HG03045 (cell line): Measurements from ENCODE around the gene PANK4.

ENCODE experiments used
- ATAC-seq: cut with Tn5 transposase; IDR thresholded peaks from one replicate; pipeline ENCODE4 v1.9.1; 2021; ENCODE audit warnings: mild to moderate bottlenecking, moderate library complexity; ENCODE audit not compliant: unreplicated experiment

Gene PANK4

DNA sequence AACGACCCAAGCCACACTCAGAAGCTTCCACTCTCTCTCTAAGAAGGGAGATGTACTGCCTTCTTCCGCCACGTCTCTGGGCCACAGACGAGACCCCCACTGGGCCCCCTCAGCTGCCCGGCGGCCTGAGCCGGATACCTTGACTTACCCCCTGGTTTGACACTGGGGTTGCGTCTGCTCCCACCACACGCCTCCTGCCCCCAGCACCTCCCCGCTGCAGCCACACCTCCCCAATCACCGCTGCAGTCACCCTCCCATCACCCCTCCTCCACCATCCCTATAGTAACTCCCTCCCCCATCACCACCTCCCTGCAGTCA is 10.7 kb downstream of the PANK4 start:
- ATAC-seq, result no peak

DNA sequence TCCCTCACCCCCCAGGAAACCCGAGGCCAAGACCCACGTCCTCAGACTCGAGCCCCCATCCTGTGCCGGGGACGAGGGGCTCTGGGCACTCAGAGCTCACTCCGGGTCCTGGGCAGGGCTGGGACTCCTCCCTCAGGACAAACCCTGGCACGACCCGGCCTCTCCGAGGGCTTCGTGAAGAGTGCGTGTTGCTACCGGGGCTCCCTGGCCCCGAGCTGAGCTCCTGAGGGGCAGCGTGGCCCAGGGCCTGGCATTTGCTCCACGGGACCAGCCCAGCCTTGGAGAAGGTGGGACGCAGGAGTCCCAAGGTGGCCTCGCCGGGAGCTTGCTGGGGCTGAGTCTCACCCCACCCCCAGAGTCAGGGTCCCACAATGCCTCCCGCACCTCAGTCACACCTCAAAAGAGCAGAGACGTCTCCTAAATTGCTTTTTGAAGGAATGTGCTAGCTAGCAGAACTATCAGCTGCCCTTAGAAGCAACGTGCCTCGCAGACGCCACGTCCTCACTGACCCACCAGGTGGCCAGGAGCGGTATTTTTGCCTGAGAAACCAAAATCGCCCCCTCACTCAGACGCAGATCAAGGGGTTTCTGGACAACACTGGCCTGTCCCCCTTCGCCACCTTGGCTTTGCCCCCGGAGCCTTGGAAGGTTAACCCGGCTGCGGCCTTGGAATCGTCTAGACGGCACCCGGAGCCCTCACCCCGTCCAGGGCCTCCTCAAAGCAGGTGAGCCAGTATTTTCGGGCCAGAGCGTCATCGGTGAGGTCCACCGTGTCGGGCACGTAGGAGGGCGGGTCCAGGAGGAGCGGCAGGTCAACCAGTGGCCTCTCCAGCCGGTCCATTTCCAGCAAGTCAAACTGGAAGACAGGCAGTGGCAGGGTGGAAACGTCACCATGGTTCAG is 11.3 kb downstream of the PANK4 start:
- no peak for ATAC-seq

DNA sequence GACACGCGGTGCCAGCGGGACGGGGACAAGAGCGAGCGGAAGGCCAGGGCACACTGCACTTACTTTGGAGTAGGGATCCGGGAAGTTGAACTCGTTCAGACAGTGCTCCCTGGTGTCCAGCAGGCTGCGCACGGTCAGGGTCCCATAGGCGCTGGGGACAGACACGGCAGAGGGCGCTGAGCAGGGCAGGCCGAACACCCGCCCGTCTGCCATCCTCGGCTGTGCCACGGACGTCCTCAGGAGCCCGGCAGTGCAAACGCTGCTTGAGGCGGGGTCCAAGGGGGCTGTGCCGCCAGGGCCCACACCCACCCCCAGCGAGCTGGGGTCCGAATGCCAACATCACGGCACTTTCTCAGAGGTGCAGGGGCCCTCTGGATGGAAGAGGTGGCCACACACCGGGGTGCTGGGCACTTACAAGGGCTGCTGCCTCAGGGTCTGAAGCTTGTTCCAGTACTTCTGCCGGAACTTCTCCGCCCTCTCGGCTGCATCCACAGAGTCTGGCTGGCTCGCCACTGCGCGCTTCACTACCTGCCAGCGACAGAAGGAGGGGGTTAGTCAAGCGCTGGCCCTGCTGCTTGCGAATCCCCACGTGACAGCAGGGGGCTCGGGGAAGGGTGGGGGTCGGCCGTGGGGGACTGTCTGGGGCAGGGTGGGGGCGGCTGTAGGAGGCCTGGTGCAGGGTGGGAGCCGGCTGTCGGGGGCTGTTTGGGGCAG is 12.3 kb downstream of the PANK4 start:
- ATAC-seq, result no peak

- ATAC-seq, result no peak
These were observed 13.5 kb downstream of the PANK4 start for GRCh38 chr1:2512862-2513421.

DNA sequence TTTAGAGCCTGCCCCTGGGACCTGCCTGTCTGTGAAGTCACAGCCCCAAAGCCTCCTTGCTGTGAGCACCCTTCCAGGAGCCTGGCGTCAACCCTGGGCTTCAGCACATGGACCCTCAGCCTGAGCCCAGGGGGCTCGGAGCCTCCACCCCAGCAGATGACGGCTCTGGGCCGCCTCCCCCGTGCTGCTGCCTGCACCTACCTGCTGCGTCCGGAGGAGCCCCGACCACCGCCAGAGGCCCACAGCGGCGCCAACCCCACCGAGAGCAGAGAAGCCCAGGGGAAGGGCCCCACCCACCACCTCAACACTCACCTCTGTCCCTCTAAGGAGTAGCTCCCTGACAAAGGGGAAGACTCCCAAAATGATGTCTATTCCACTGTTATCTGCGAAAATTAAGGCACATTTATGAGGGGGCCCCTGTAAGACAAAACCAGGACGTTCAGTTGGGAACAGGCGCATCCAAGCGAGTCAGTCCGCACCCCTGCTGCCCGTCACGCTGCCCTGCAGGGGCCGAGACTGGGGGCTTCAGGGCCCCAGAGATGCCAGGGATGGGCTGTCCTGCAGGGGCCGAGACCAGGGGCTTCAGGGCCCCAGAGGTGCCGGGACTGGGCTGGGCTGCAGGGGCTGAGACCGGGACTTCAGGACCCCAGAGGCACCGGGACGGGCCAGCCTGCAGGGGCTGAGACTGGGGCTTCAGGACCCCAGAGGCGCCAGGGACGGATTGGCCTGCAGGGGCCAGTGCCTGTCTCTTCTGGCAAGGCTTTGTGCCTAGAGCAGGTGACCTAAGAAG is 15.8 kb downstream of the PANK4 start:
- ATAC-seq, result no peak

DNA sequence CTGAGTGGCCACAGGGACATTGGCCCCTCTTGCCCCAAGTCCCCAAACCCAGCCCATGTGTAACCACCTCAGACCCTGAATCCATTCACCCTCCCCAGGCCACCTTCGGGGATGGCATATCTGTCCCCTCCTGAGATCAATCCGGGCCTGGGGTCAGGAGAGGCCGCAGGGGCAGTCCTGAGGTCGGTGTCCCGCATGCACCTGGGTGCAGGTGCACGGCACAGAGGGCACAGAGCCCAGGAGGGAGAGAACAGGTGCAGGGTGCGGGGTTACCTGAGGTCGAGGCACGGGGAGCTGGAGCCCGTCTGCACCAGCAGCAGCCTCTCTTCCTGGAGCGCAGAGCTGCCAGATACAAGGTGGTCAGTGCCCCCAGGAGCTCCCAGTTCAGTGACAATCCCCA is 16.8 kb downstream of the PANK4 start:
- ATAC-seq, result no peak

- no peak for ATAC-seq
These were observed 17.6 kb downstream of the PANK4 start for GRCh38 chr1:2508751-2509150.

- ATAC-seq, result no peak
These were observed 18.2 kb downstream of the PANK4 start for GRCh38 chr1:2508180-2508579.

DNA sequence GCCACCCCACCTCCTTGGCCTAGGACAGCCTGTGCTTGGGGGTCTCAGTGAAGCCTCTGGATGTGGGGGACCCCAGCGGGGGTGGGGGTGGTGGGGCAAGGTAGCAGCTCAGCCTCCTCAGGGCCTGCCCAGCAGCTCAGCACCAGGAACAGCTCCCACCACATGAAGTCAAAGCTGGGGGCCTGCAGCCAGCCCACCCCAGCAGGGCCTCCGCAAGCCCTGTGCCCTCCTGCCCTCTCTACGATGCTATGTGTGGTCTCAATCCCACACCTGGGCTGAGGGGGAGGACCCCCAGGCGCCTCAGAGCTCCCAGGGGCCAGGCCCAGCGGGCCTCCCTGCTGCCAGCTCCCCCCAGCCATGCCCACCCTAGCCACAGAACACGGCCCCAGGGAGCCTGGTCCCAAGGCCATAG is 18.6 kb downstream of the PANK4 start:
- no peak for ATAC-seq

GRCh38 chr1:2506901-2507565 is 19.4 kb downstream of the PANK4 start:
- no peak for ATAC-seq

GRCh38 chr1:2506007-2506860 is 20.2 kb downstream of the PANK4 start:
- no peak for ATAC-seq

DNA sequence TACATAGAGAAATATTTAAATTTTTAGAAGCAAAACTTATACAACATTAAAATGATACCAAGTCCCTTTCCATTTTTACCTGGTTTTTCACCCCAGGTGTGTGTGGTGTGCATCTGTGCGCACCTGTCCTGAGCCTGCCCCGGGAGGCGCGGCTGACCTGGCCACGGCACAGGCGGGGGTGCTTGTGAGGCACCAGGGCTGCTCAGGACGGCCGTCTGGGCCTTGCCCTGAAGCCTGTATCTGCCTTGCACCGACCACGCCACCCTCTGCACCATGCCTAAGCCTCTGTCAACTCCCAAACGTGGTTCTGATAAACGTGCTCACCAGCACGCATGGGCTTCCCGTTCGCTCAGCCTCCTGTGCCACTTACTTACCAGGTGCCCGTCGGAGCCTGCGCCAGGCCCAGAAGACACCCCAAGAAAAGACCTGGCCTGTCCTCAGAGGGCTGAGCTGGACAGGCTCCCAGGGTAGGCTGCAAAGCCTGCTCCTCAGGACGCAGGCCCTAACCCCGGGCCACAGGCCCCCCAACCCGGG is 20.9 kb downstream of the PANK4 start:
- ATAC-seq, result no peak

GRCh38 chr1:2504949-2505272 is 21.5 kb downstream of the PANK4 start:
- no peak for ATAC-seq

DNA sequence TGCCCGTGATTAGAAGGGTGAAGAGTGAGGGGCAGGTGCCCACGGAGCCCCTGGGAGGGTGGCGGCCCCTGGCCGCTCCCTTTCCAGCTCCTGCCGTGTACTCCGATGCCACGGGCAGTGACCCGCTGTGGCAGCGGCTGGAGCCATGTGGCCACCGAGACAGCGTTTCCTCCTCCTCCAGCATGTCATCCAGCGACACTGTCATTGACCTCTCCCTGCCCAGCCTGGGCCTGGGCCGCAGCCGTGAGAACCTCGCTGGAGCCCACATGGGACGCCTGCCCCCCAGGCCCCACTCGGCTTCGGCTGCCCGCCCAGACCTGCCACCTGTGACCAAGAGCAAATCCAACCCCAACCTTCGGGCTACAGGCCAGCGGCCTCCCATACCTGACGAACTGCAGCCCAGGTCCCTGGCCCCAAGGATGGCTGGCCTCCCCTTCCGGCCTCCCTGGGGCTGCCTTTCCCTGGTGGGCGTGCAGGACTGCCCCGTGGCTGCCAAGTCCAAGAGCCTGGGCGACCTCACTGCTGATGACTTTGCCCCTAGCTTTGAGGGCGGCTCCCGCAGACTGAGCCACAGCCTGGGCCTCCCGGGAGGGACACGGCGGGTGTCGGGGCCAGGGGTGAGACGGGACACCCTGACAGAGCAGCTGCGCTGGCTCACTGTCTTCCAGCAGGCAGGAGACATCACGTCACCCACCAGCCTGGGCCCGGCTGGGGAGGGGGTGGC is 22.0 kb downstream of the PANK4 start:
- ATAC-seq, result no peak

DNA sequence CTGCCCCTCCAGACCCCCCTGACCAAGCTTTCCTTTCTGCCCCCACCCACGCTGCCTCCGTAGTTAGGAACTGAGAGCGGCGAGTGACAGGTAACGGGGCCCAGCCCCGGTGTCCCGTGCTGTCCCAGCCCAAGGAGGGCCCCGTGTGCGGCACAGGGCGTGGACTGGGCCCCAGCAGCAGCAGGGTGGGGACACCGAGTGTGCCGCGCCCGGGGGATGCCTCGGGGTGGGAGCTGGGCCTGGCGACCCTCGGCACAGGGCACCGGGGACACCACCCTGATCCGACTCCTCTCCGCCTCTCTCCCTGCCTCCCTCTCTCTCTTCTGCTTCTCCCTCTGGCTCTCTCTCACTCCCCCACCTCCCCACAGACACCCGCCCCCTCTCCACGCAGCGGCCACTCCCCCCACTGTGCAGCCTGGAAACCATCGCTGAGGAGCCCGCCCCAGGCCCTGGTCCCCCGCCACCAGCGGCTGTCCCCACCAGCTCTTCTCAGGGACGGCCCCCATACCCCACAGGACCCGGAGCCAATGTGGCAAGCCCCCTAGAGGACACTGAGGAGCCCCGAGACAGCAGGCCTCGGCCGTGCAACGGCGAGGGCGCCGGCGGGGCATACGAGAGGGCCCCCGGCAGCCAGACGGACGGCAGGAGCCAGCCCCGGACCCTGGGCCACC is 22.7 kb downstream of the PANK4 start:
- ATAC-seq, result no peak

- ATAC-seq, result no peak
These were observed 23.5 kb downstream of the PANK4 start for GRCh38 chr1:2502661-2503553.

GRCh38 chr1:2502210-2502609 is 24.2 kb downstream of the PANK4 start:
- no peak for ATAC-seq

- no peak for ATAC-seq
These were observed 24.6 kb downstream of the PANK4 start for GRCh38 chr1:2501820-2502119.
